Endothelial cell of umbilical vein (primary cell): Measurements from ENCODE around the gene ZNRF3. TPM values are rescaled to one million over a fixed set of nuclear protein-coding genes. Genes with fewer than 3 reads are reported as not detected.

Experiments used
- BruUV-seq: library from RNA; stranded (reverse); fragments of 400-500 nt; replicated peaks from 2 replicates; lab custom pipeline; 2021; lab: Mats Ljungman, UMichigan
- CTCF ChIA-PET: fragments of 300-600, 350-600 bp; sonication (Branson Sonifier 250); formaldehyde crosslinking; loops from one replicate; lab custom pipeline; 2021; ENCODE audit warnings: antibody characterized with exemption, inconsistent platforms; lab: Charles Lee
- POLR2A ChIA-PET: fragments of 300-600, 350-600 bp; sonication (Branson Sonifier 250); formaldehyde crosslinking; loops from one replicate; lab custom pipeline; 2021; ENCODE audit warnings: antibody characterized with exemption, inconsistent platforms; lab: Charles Lee
- DNase-seq: peaks from one replicate; pipeline ENCODE4 v3.0.0-alpha.2; 2011; ENCODE audit warnings: low read depth, low spot score
- FAIRE-seq: peaks from 2 replicates; lab custom pipeline; 2011; peaks lifted over from hg19 to GRCh38; lab: Jason Lieb, UNC
- H2AFZ ChIP-seq: 2 replicates; pipeline ENCODE4 v1.6.0; 2012; ENCODE audit warnings: low read depth, low read length, control low read depth, inconsistent platforms
- H3K27ac ChIP-seq: 2 replicates; pipeline ENCODE4 v1.5.1; 2011; ENCODE audit warnings: low read depth, mild to moderate bottlenecking, control low read depth, low read length, moderate library complexity; ENCODE audit not compliant: insufficient read depth
- H3K27me3 ChIP-seq, 2 experiments: 2 replicates each; pipeline versions ENCODE4 v1.6.0 to v1.6.1; 2011; ENCODE audit warnings: low read length in 2 of 2, mixed read lengths in 1 of 2; ENCODE audit not compliant: control insufficient read depth in 2 of 2, insufficient read depth in 2 of 2
- H3K36me3 ChIP-seq, 2 experiments: 2 replicates in 1 of 2; 3 replicates in 1 of 2; pipeline ENCODE4 v1.5.1; 2011; ENCODE audit warnings: low read length in 2 of 2, mild to moderate bottlenecking in 1 of 2, moderate library complexity in 1 of 2; ENCODE audit not compliant: control insufficient read depth in 2 of 2, insufficient read depth in 2 of 2; ENCODE audit errors: extremely low read depth in 1 of 2
- H3K4me1 ChIP-seq: 3 replicates; pipeline ENCODE4 v1.5.1; 2011; ENCODE audit warnings: mild to moderate bottlenecking, low read length; ENCODE audit not compliant: control insufficient read depth, insufficient read depth; ENCODE audit errors: extremely low read depth
- H3K4me2 ChIP-seq: 2 replicates; pipeline ENCODE4 v1.6.1; 2011; ENCODE audit warnings: low read length, control low read depth, mixed read lengths; ENCODE audit not compliant: insufficient read depth
- H3K4me3 ChIP-seq, 3 experiments: fragments of 200-600 bp in 1 of 3; sonication (generic), shearing (Covaris generic) in 1 of 3; replicated peaks in 1 of 3; 2 replicates each; pipeline ENCODE4 v1.5.1; 2011 to 2016; ENCODE audit warnings: control low read depth in 3 of 3, low read length in 3 of 3, mild to moderate bottlenecking in 2 of 3, inconsistent platforms in 1 of 3, low read depth in 1 of 3, moderate library complexity in 1 of 3; ENCODE audit not compliant: insufficient read depth in 1 of 3
- H3K79me2 ChIP-seq: 2 replicates; pipeline ENCODE4 v1.6.0; 2012; ENCODE audit warnings: low read length, inconsistent platforms; ENCODE audit not compliant: control insufficient read depth, insufficient read depth
- H3K9ac ChIP-seq: replicated peaks from 2 replicates; pipeline ENCODE3; 2011; ENCODE audit warnings: low read length, control low read depth; ENCODE audit not compliant: insufficient read depth; ENCODE audit errors: extremely low read depth
- H3K9me1 ChIP-seq: replicated peaks from 3 replicates; pipeline ENCODE4 v1.6.0; 2011; ENCODE audit warnings: mild to moderate bottlenecking, low read length; ENCODE audit not compliant: control insufficient read depth, insufficient read depth; ENCODE audit errors: extremely low read depth
- H3K9me3 ChIP-seq: replicated peaks from 2 replicates; pipeline ENCODE4 v1.5.1; 2012; ENCODE audit warnings: low read length, inconsistent platforms; ENCODE audit not compliant: control insufficient read depth, insufficient read depth
- H4K20me1 ChIP-seq: replicated peaks from 2 replicates; pipeline ENCODE3; 2011; ENCODE audit warnings: mild to moderate bottlenecking, low read length; ENCODE audit not compliant: control insufficient read depth, insufficient read depth; ENCODE audit errors: extremely low read depth
- CTCF ChIP-seq, 2 donors: IDR thresholded peaks; 1 replicate in 1 of 2; 2 replicates in 1 of 2; pipeline ENCODE4 v1.5.1; 2011; ENCODE audit warnings: low read length in 2 of 2, mild to moderate bottlenecking in 2 of 2, moderate library complexity in 2 of 2, control low read depth in 1 of 2, inconsistent platforms in 1 of 2, low read depth in 1 of 2; ENCODE audit not compliant: insufficient read depth in 1 of 2; ENCODE audit errors: extremely low read depth in 1 of 2
- EZH2 ChIP-seq: IDR thresholded peaks from 2 replicates; pipeline ENCODE4 v1.6.1; 2012; ENCODE audit warnings: borderline replicate concordance, low read depth, mild to moderate bottlenecking, moderate library complexity, low read length, inconsistent platforms; ENCODE audit not compliant: severe bottlenecking
- FOS ChIP-seq: IDR thresholded peaks from 2 replicates; pipeline ENCODE4 v1.6.1; 2011; ENCODE audit warnings: mild to moderate bottlenecking, low read length, moderate library complexity, borderline replicate concordance; ENCODE audit not compliant: insufficient read depth
- GATA2 ChIP-seq: IDR thresholded peaks from 2 replicates; pipeline ENCODE4 v1.7.0; 2011; ENCODE audit warnings: low read depth, mild to moderate bottlenecking, moderate library complexity, mixed read lengths, low read length; ENCODE audit not compliant: insufficient read length, insufficient read depth
- JUN ChIP-seq: IDR thresholded peaks from 2 replicates; pipeline ENCODE4 v1.6.1; 2011; ENCODE audit warnings: borderline replicate concordance, low read depth; ENCODE audit not compliant: insufficient read length, insufficient read depth
- MAX ChIP-seq: IDR thresholded peaks from 2 replicates; pipeline ENCODE4 v1.6.1; 2011; ENCODE audit not compliant: insufficient read depth, insufficient read length
- MYC ChIP-seq: IDR thresholded peaks from one replicate; pipeline ENCODE4 v1.6.1; 2011; ENCODE audit warnings: mild to moderate bottlenecking, low read depth, low read length
- POLR2A ChIP-seq: IDR thresholded peaks from 2 replicates; pipeline ENCODE4 v1.6.1; 2012; ENCODE audit warnings: low read depth, mild to moderate bottlenecking, control low read depth, low read length
- POLR2AphosphoS5 ChIP-seq: IDR thresholded peaks from 2 replicates; pipeline ENCODE4 v1.6.1; 2012; ENCODE audit warnings: low read depth, mild to moderate bottlenecking, control low read depth, low read length, moderate library complexity; ENCODE audit not compliant: insufficient read depth
- dilution Hi-C: fragments of 300-500 bp; cut with MboI; formaldehyde crosslinking; loops from one replicate; pipeline ENCODE4 v1.15.0; 2019; ENCODE audit warnings: low sequenced_read_pairs; ENCODE audit not compliant: extremely low pct_ligation_motif_present
- intact Hi-C: fragments of 100-400 bp; cut with micrococcal nuclease; formaldehyde crosslinking; loops from one replicate; pipeline ENCODE4 v1.10.0; 2022
- polyA plus RNA-seq, 4 experiments: library from polyadenylated mRNA; depleted of rRNA in 3 of 4; stranded (reverse) in 3 of 4; unstranded in 1 of 4; fragments of >200 nt; gene quantifications; 2 replicates each; pipeline versions ENCODE4 v1.2.1 to v1.2.3, GENCODE V29; 2011 to 2012; ENCODE audit warnings: missing spikeins in 1 of 4
- total RNA-seq: library from RNA; stranded (reverse); gene quantifications from 2 replicates; pipeline ENCODE4 v1.2.3, GENCODE V29; 2021

Gene ZNRF3
- total and polyA plus RNA-seq, 2 donors (not counting 3 experiments of a cell fraction or from before 2014, with no cell fraction given), result 2.7 to 5.2 TPM

GRCh38 chr22:28893810-28894209 lies 10.4 kb downstream of the ZNRF3 start:
- FAIRE-seq, result no peak
- ChIA-PET CTCF (no interaction called here), POLR2A (no interaction called here)

More at GRCh38 chr22:28893810-28894209, 10.4 kb downstream of the ZNRF3 start:
- no peak overlapping the region for H3K27ac ChIP-seq
- H3K79me2 ChIP-seq, result peaks cover 3% of the 10 kb centered on the region
- H3K9me1 ChIP-seq, result no peaks in the 10 kb centered on the region
- dilution Hi-C loops (no loop called here), intact Hi-C loops (no loop called here)
- TF ChIP-seq MYC (no peak), FOS (no peak), POLR2A (no peak), JUN (no peak), EZH2 (no peak), POLR2AphosphoS5 (no peak), GATA2 (no peak), MAX (no peak), CTCF (IDR thresholded peaks at IDR 0.05; ENCODE audit: extremely low read depth in 1 of 2, insufficient read depth in 1 of 2, low read depth in 1 of 2, low read length in 2 of 2) (no peak)
- H3K4me2 ChIP-seq, result no peak overlapping the region
- no peaks in the 10 kb centered on the region for H3K4me1 ChIP-seq
- DNase-seq, result no peak
- no peak overlapping the region for H2AFZ ChIP-seq
- H4K20me1 ChIP-seq, result no peaks in the 10 kb centered on the region
- H3K27me3 ChIP-seq, result no peaks in the 10 kb centered on the region
- no TSS peak for BruUV-seq
- no peaks in the 10 kb centered on the region for H3K36me3 ChIP-seq
- H3K9me3 ChIP-seq, result no peaks in the 10 kb centered on the region
- no peak overlapping the region for H3K4me3 ChIP-seq
- no peak overlapping the region for H3K9ac ChIP-seq
